Astrocyte (in vitro differentiated cells and primary cell): ENCODE data around the gene HNRNPA1L2.

Experiments used
- EZH2 ChIP-seq: IDR thresholded peaks from 2 replicates; pipeline ENCODE4 v1.6.1; 2012; ENCODE audit warnings: mild to moderate bottlenecking, low read length, inconsistent platforms; ENCODE audit not compliant: insufficient read depth
- TF ChIP-seq, protein P1 (sequence below): IDR thresholded peaks from 2 replicates; pipeline ENCODE4 v1.5.1; 2011; ENCODE audit warnings: low read depth, mild to moderate bottlenecking, inconsistent platforms, low read length, moderate library complexity; ENCODE audit not compliant: insufficient read depth

- no peak for TF ChIP-seq EZH2
- TF ChIP-seq, protein P1, sequence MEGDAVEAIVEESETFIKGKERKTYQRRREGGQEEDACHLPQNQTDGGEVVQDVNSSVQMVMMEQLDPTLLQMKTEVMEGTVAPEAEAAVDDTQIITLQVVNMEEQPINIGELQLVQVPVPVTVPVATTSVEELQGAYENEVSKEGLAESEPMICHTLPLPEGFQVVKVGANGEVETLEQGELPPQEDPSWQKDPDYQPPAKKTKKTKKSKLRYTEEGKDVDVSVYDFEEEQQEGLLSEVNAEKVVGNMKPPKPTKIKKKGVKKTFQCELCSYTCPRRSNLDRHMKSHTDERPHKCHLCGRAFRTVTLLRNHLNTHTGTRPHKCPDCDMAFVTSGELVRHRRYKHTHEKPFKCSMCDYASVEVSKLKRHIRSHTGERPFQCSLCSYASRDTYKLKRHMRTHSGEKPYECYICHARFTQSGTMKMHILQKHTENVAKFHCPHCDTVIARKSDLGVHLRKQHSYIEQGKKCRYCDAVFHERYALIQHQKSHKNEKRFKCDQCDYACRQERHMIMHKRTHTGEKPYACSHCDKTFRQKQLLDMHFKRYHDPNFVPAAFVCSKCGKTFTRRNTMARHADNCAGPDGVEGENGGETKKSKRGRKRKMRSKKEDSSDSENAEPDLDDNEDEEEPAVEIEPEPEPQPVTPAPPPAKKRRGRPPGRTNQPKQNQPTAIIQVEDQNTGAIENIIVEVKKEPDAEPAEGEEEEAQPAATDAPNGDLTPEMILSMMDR: no peak
Measured at GRCh38 chr13:52664272-52664671, 22.0 kb downstream of the HNRNPA1L2 start.
